Esophagus muscularis mucosa (tissue), 4 donors: ENCODE data around the gene TMEM14C. TPM values are rescaled to one million over a fixed set of nuclear protein-coding genes. Genes with fewer than 3 reads are reported as not detected.

Experiments
- DNase-seq: peaks from one replicate; pipeline ENCODE4 v3.0.0-alpha.2; 2017; ENCODE audit errors: extremely low spot score
- H3K27ac ChIP-seq, 4 donors: fragments of 200-600 bp; sonication (generic); replicated peaks in 1 of 4; 1 replicate in 3 of 4; 2 replicates in 1 of 4; pipeline ENCODE4 v1.5.1; 2016 to 2019; ENCODE audit warnings: mild to moderate bottlenecking in 1 of 4
- H3K27me3 ChIP-seq, 4 donors: fragments of 200-600 bp; sonication (generic); one replicate each; pipeline versions ENCODE4 v1.5.1 to v1.6.0; 2016 to 2019
- H3K36me3 ChIP-seq, 4 donors: fragments of 200-600 bp; sonication (generic); one replicate each; pipeline ENCODE4 v1.5.1; 2016 to 2019
- H3K4me1 ChIP-seq, 4 donors: fragments of 200-600 bp; sonication (generic); one replicate each; pipeline ENCODE4 v1.5.1; 2016 to 2019
- H3K4me3 ChIP-seq, 4 donors: fragments of 200-600 bp; sonication (generic); 1 replicate in 2 of 4; 2 replicates in 2 of 4; pipeline ENCODE4 v1.5.1; 2016 to 2019; ENCODE audit warnings: mild to moderate bottlenecking in 4 of 4, moderate library complexity in 1 of 4
- H3K9me3 ChIP-seq, 4 donors: fragments of 200-600 bp; sonication (generic); 1 replicate in 3 of 4; 2 replicates in 1 of 4; pipeline ENCODE4 v1.5.1; 2016 to 2019
- EP300 ChIP-seq: sonication (generic); formaldehyde crosslinking; IDR thresholded peaks from one replicate; pipeline ENCODE4 v1.6.1; 2017; ENCODE audit warnings: antibody characterized with exemption
- POLR2A ChIP-seq: fragments of 450-650 bp; IDR thresholded peaks from one replicate; pipeline ENCODE4 v1.6.1; 2017; ENCODE audit warnings: antibody characterized with exemption, moderate library complexity, mild to moderate bottlenecking, low read depth
- POLR2AphosphoS5 ChIP-seq, 2 donors: sonication (generic); formaldehyde crosslinking; IDR thresholded peaks; one replicate each; pipeline ENCODE4 v1.6.1; 2017; ENCODE audit warnings: antibody characterized with exemption in 2 of 2
- WGBS: methylation state at CpG from one replicate; pipeline ENCODE4 v1.1.5; 2018; 5-methylcytosine and 5-hydroxymethylcytosine counted together
- intact Hi-C: fragments of 100-400 bp; cut with DNase I; formaldehyde crosslinking; loops from one replicate; pipeline ENCODE4 v1.15.1; 2023
- total RNA-seq, 4 donors: library from RNA; depleted of rRNA; stranded (reverse); fragments of >200 nt; gene quantifications; one replicate each; pipeline versions ENCODE4 v1.1.0 to v1.2.1, GENCODE V29; 2016
- TF ChIP-seq, protein P1 (sequence below), 3 experiments: fragments of 200-600 bp in 2 of 3; fragments of 450-650 bp in 1 of 3; sonication (generic) in 2 of 3; IDR thresholded peaks; one replicate each; pipeline ENCODE4 v1.5.1; 2017 to 2019; ENCODE audit warnings: antibody characterized with exemption in 3 of 3, mild to moderate bottlenecking in 2 of 3, moderate library complexity in 1 of 3

The TMEM14C gene
- 100 to 1,000 TPM in 3 of 4 donors, 10 to 100 TPM in 1; 91.1 to 147 (median 140) TPM for total RNA-seq

DNA sequence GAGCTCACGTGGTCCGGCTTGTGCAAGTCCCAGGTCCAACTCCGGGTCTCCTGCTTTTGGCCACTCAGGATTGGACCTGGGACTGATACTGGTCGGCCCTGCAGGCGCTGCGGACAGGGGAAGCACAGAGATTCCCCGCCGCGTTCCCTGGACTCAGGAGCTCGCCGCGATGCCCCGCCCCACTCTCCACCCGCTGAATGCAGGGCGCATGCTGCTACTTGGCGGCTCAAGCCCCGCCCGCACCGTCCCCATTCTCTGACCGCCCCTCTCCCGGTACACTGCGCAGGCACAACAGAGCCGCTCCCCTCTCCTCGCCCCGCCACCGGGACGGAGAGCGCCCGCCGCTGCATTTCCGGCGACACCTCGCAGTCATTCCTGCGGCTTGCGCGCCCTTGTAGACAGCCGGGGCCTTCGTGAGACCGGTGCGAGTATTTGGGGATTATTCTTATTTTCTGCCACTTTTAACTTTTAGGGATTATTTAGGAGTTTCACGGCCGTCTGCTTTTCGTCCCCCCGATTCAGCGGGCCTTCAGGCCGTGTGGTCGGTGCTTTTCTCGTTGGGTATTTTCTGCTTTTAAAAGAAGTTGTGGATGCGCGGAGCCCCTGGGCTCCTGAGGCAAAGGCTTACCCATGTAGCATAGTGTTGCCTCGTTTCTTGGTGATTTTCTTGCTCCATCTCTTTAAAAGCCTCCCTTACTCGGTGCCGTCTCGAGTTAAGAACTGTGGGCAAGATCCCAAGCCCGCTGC lies at the start of gene TMEM14C:
Gene TMEM14C (plus strand): TSS at position 251 of the 747 bp plus-strand sequence. CDS start 1,544 bp downstream, outside the sequence.
- H3K4me3 ChIP-seq: peak within 1 kb of the TSS; percentile 68 to 74 (median 70)
- TF ChIP-seq POLR2AphosphoS5 (IDR thresholded peaks at IDR 0.05): peak; percentile 94 to 95
- peak; percentile 57 for TF ChIP-seq POLR2A
- no peak for TF ChIP-seq EP300
- TF ChIP-seq, protein P1, sequence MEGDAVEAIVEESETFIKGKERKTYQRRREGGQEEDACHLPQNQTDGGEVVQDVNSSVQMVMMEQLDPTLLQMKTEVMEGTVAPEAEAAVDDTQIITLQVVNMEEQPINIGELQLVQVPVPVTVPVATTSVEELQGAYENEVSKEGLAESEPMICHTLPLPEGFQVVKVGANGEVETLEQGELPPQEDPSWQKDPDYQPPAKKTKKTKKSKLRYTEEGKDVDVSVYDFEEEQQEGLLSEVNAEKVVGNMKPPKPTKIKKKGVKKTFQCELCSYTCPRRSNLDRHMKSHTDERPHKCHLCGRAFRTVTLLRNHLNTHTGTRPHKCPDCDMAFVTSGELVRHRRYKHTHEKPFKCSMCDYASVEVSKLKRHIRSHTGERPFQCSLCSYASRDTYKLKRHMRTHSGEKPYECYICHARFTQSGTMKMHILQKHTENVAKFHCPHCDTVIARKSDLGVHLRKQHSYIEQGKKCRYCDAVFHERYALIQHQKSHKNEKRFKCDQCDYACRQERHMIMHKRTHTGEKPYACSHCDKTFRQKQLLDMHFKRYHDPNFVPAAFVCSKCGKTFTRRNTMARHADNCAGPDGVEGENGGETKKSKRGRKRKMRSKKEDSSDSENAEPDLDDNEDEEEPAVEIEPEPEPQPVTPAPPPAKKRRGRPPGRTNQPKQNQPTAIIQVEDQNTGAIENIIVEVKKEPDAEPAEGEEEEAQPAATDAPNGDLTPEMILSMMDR (IDR thresholded peaks at IDR 0.05): peak in 2 of 3 experiments; percentile 5 to 21
- H3K9me3 ChIP-seq: no peaks in the 10 kb centered on the region
- H3K27ac ChIP-seq: peak within 1 kb of the TSS; percentile 84 to 92 (median 86)
- DNase-seq: peak; percentile 99
- intact Hi-C loops: loop anchor here (2.0 kb wide), 1 partner anchor 24 kb away; the partner anchor contains the start of gene TMEM14B
- H3K27me3 ChIP-seq: no peaks in the 10 kb centered on the region
- H3K36me3 ChIP-seq: peaks cover 0 to 35% (median 31%) of the 10 kb centered on the region in 4 donors
- peaks cover 35 to 60% (median 46%) of the 10 kb centered on the region in 4 donors for H3K4me1 ChIP-seq
- WGBS: under 1% methylated on average over 29 of the region's 55 CpGs

DNA sequence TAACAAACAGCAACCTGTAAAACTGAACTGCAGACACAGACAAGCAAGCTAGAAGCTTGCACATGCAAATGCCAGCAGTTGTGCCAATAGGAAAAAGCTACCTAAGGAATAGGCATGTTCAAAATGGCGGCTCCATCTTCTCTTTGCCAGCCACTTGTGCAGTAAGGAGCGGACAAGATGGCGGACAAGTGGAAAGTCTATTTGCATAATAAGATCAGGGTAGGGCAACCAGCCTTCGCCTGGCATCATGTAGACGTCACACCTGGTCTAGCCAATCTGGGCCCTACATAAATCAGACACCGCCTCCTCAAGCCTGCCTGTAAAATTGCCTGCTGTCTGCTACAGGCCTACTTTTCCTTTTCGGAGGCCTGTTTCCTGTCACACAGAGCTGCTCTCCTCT lies 46.5 kb upstream of the TMEM14C start:
- no peaks in the 10 kb centered on the region for H3K36me3 ChIP-seq
- no peaks in the 10 kb centered on the region for H3K27me3 ChIP-seq
- intact Hi-C loops: no loop called here
- DNase-seq: no peak
- H3K4me1 ChIP-seq: no peaks in the 10 kb centered on the region
- no peak overlapping the region for H3K4me3 ChIP-seq
- H3K9me3 ChIP-seq: no peaks in the 10 kb centered on the region
- no peak overlapping the region for H3K27ac ChIP-seq
- WGBS: 97% methylated on average over 7 of the region's 7 CpGs
- TF ChIP-seq EP300 (no peak), POLR2A (no peak)

DNA sequence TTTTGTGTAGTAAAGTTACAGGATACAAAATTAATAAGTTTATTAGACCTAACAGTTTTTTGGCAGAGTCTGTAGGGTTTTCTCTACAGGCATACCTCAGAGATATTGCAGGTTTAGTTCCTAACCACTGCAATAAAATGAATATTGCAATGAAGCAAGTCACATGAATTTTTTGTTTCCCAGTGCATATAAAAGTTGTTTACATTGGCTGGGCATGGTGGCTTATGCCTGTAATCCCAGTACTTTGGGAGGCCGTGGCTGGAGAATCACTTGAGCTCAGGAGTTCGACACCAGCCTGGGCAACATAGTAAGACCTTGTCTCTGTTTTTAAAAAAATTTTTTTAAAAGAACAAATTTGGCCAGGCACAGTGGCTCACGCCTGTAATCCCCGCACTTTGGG lies 44.4 kb upstream of the TMEM14C start:
- 95% methylated on average over 4 of the region's 4 CpGs for WGBS
- H3K4me1 ChIP-seq: no peaks in the 10 kb centered on the region
- DNase-seq: no peak
- H3K9me3 ChIP-seq: no peaks in the 10 kb centered on the region
- intact Hi-C loops: no loop called here
- H3K4me3 ChIP-seq: no peak overlapping the region
- no peak overlapping the region for H3K27ac ChIP-seq
- H3K36me3 ChIP-seq: no peaks in the 10 kb centered on the region
- H3K27me3 ChIP-seq: no peaks in the 10 kb centered on the region
- TF ChIP-seq, protein P1 (IDR thresholded peaks at IDR 0.05): no peak
- TF ChIP-seq POLR2A: no peak
- no peak for TF ChIP-seq POLR2AphosphoS5 (IDR thresholded peaks at IDR 0.05)
- no peak for TF ChIP-seq EP300

DNA sequence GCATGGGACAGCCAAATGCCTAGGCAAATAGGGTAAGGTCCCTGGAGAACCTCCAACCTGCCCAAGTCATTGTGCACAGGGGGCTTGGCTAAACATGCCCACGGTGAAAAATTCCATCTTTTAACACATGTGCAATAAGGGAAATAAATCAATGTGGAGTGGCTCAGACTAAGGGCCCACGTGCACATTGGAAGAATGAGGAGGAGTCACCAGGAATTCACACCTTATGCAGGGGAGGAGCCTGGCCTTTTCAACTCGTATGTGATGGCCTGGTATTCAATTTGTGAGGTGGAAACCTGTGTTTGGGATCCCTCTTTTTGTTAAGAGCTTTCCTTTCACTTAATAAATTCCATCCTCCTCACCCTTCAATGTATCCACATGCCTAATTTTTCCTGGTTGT lies 41.1 kb upstream of the TMEM14C start:
- DNase-seq: no peak
- intact Hi-C loops: no loop called here
- TF ChIP-seq POLR2AphosphoS5 (IDR thresholded peaks at IDR 0.05): no peak
- TF ChIP-seq, protein P1 (IDR thresholded peaks at IDR 0.05): no peak
- no peak for TF ChIP-seq EP300
- TF ChIP-seq POLR2A: no peak
- Histone ChIP-seq H3K27ac (no peak overlapping the region), H3K36me3 (no peaks in the 10 kb centered on the region), H3K4me3 (no peak overlapping the region), H3K4me1 (no peaks in the 10 kb centered on the region), H3K27me3 (no peaks in the 10 kb centered on the region), H3K9me3 (no peaks in the 10 kb centered on the region)
- WGBS: 74% methylated on average over 3 of the region's 3 CpGs

DNA sequence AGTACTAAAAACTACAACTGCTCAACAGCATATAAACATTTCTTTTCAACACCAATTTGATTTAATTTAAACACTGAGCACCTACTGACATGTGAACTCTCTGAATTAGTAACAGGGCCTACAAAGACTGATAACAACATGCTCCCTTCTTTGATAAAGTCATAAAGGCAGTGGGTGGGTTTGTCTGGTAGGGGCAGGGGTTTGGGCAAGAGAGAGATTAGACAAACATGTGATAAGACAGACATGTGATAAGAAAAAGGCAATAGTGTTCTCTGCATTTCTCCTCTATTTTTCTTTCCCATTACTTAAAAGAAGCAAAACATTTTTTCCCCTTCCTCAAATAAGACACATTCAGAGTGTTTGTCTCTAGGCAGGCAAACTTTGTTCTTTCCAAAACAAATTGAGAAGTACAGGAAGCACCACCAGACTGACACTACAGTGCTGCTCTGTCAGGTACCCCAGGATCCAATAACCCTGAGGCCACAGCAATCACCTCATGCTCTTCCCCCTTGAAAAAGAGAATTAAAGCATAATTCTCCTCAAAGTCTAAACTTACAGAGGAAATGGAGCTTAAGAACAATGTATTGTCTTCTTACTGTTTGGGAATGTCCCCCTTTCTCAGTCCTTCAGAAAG lies 40.4 kb upstream of the TMEM14C start:
- TF ChIP-seq EP300 (no peak), POLR2AphosphoS5 (IDR thresholded peaks at IDR 0.05) (no peak), POLR2A (no peak)
- TF ChIP-seq, protein P1 (IDR thresholded peaks at IDR 0.05): no peak
- Histone ChIP-seq H3K4me1 (no peaks in the 10 kb centered on the region), H3K9me3 (no peaks in the 10 kb centered on the region), H3K36me3 (no peaks in the 10 kb centered on the region), H3K27me3 (peaks cover 0 to 2% (median 0%) of the 10 kb centered on the region in 4 donors), H3K4me3 (no peak overlapping the region), H3K27ac (no peak overlapping the region)
- DNase-seq: no peak
- intact Hi-C loops: no loop called here
